ENCODE data around the gene MORN1. TPM values are rescaled to one million over a fixed set of nuclear protein-coding genes. Genes with fewer than 3 reads are reported as not detected.

MORN1 gene
- total and polyA plus RNA-seq, 2 donors (not counting 3 experiments of a cell fraction or from before 2014, with no cell fraction given), result 4.3 to 6.4 TPM

GRCh38 chr1:2426540-2426939, 35.2 kb upstream of the MORN1 start:
- Histone ChIP-seq H3K9ac (replicated peaks; ENCODE audit: extremely low read depth, insufficient read depth, low read length) (no peak overlapping the region), H3K4me1 (ENCODE audit: control insufficient read depth, extremely low read depth, insufficient read depth, low read length) (no peaks in the 10 kb centered on the region), H3K4me2 (ENCODE audit: insufficient read depth, low read length) (no peak overlapping the region), H3K9me1 (replicated peaks; ENCODE audit: control insufficient read depth, extremely low read depth, insufficient read depth, low read length) (no peaks in the 10 kb centered on the region), H4K20me1 (replicated peaks; ENCODE audit: control insufficient read depth, extremely low read depth, insufficient read depth, low read length) (no peaks in the 10 kb centered on the region), H2AFZ (ENCODE audit: low read depth, low read length) (no peak overlapping the region), H3K27ac (ENCODE audit: insufficient read depth, low read depth, low read length) (no peak overlapping the region), H3K36me3 (ENCODE audit: control insufficient read depth in 2 of 2, extremely low read depth in 1 of 2, insufficient read depth in 2 of 2, low read length in 2 of 2) (no peaks in the 10 kb centered on the region), H3K27me3 (ENCODE audit: control insufficient read depth in 2 of 2, insufficient read depth in 2 of 2, low read length in 2 of 2) (no peaks in the 10 kb centered on the region), H3K79me2 (ENCODE audit: control insufficient read depth, insufficient read depth, low read length) (no peaks in the 10 kb centered on the region), H3K4me3 (replicated peaks in 1 of 3; ENCODE audit: insufficient read depth in 1 of 3, low read depth in 1 of 3, low read length in 3 of 3) (no peak overlapping the region), H3K9me3 (replicated peaks; ENCODE audit: control insufficient read depth, insufficient read depth, low read length) (no peaks in the 10 kb centered on the region)
- DNase-seq (ENCODE audit: low read depth, low spot score) (no peak), FAIRE-seq (no peak)
- dilution Hi-C loops (cut with MboI; ENCODE audit: extremely low pct_ligation_motif_present, low sequenced_read_pairs), result no loop called here
- ChIA-PET POLR2A (no interaction called here), CTCF (interaction anchor here (1.3 kb wide), 1 partner anchor 252 kb away, joined by 3 read pairs; no protein-coding TSS in a partner anchor)
- intact Hi-C loops (cut with micrococcal nuclease), result no loop called here
- no TSS peak for BruUV-seq (replicated peaks)
- TF ChIP-seq JUN (IDR thresholded peaks at IDR 0.05; ENCODE audit: borderline replicate concordance, insufficient read depth, insufficient read length, low read depth) (no peak), FOS (IDR thresholded peaks at IDR 0.05; ENCODE audit: borderline replicate concordance, insufficient read depth, low read length) (no peak), MYC (IDR thresholded peaks at IDR 0.05; ENCODE audit: low read depth, low read length) (no peak), GATA2 (IDR thresholded peaks at IDR 0.05; ENCODE audit: insufficient read depth, insufficient read length, low read depth, low read length) (no peak), EZH2 (IDR thresholded peaks at IDR 0.05; ENCODE audit: borderline replicate concordance, low read depth, low read length, severe bottlenecking) (no peak), MAX (IDR thresholded peaks at IDR 0.05; ENCODE audit: insufficient read depth, insufficient read length) (no peak), POLR2AphosphoS5 (IDR thresholded peaks at IDR 0.05; ENCODE audit: insufficient read depth, low read depth, low read length) (no peak), POLR2A (IDR thresholded peaks at IDR 0.05; ENCODE audit: low read depth, low read length) (no peak), CTCF (IDR thresholded peaks at IDR 0.05; ENCODE audit: extremely low read depth in 1 of 2, insufficient read depth in 1 of 2, low read depth in 1 of 2, low read length in 2 of 2) (no peak)
